ENCODE results near the gene CD58. TPM values are rescaled to one million over a fixed set of nuclear protein-coding genes. Genes with fewer than 3 reads are reported as not detected.
A peak's percentile ranks its signal among the peaks of the same experiment; 100 is the strongest.

The CD58 gene
- total RNA-seq, 1 donor from 2014 or later, result 31.0 TPM

DNA sequence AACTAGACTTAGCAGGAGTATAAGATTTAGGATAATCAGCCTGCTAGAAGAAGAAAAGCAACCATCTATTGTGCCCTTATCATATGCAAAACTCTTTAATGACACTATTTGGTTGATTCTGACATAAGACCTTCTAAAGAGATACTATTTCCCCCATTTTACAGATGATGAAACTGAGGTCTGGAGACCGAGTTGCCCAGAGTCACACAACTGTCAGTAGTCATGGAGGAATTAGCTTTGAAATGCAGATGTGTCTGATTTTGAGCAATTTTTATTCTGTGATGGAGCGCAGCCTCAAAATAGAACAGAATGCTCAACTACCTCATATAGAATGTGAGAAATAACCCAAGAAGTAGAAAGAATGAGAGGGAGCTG lies 69.0 kb downstream of the CD58 start:
- peaks cover 8% of the 10 kb centered on the region for H3K36me3 Mint-ChIP-seq (ENCODE audit: low read depth)
- no peak for DNase-seq
- intact Hi-C loops (cut with micrococcal nuclease), result loop anchor here (5.0 to 10.0 kb wide), 5 partner anchors 85 to 1103 kb away; partner anchors contain the start of genes TENT5C and VANGL1
- H3K27ac Mint-ChIP-seq, result no peak overlapping the region
- no peaks in the 10 kb centered on the region for H3K9me3 Mint-ChIP-seq
- H3K4me3 Mint-ChIP-seq, result no peak overlapping the region
- H3K4me1 Mint-ChIP-seq, result peaks cover 67% of the 10 kb centered on the region
- H3K27me3 Mint-ChIP-seq, result no peaks in the 10 kb centered on the region

DNA sequence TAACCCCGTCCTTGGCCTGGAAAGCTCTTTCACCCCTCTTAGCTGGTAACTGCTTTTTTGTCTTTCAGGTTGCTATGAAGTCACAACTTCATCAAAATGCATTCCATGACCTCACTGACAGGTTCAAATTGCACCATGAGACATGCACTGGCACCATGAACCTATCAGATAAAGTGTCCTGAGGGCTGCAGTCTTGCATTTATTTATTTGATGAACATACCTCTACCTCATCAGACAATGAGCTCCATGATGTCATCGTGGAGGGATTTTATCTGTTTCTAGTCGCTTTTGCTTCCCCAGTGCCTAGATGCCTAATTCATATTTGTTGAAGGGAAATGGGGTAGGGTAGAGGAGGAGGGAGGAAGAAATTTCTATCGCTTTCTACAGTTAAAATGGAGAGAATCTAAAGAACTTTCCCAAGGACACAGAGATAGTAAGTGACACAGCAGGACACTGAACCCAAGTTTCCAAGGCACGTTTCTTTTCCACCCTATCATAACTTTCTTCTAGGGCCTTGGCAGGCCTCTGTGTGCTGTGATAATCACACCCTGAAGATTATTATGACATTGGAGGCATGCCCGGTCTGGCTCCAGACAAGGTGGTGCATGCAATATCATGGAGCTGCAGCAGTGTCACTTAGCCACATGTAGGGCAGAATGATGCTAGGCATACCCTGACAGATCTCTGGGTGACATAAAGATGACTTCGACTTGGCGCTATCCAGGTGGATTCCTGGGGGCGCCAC lies 69.5 kb downstream of the CD58 start:
- no peak overlapping the region for H3K27ac Mint-ChIP-seq
- intact Hi-C loops (cut with micrococcal nuclease), result loop anchor here (5.0 to 10.0 kb wide), 5 partner anchors 84 to 1104 kb away; partner anchors contain the start of genes TENT5C and VANGL1
- H3K27me3 Mint-ChIP-seq, result no peaks in the 10 kb centered on the region
- H3K9me3 Mint-ChIP-seq, result no peaks in the 10 kb centered on the region
- H3K36me3 Mint-ChIP-seq (ENCODE audit: low read depth), result peaks cover 11% of the 10 kb centered on the region
- no peak for DNase-seq
- no peak overlapping the region for H3K4me3 Mint-ChIP-seq
- H3K4me1 Mint-ChIP-seq, result peaks cover 66% of the 10 kb centered on the region

GRCh38 chr1:116498789-116499628 lies 71.8 kb downstream of the CD58 start:
- Mint-ChIP-seq H3K9me3 (no peaks in the 10 kb centered on the region), H3K27me3 (no peaks in the 10 kb centered on the region), H3K27ac (no peak overlapping the region), H3K36me3 (ENCODE audit: low read depth) (peaks cover 11% of the 10 kb centered on the region), H3K4me3 (no peak overlapping the region), H3K4me1 (peaks cover 47% of the 10 kb centered on the region)
- peak; percentile 88 for DNase-seq
- intact Hi-C loops (cut with micrococcal nuclease), result loop anchor here (1.0 to 5.0 kb wide), 2 partner anchors 360 to 692 kb away; no protein-coding TSS in a partner anchor

DNA sequence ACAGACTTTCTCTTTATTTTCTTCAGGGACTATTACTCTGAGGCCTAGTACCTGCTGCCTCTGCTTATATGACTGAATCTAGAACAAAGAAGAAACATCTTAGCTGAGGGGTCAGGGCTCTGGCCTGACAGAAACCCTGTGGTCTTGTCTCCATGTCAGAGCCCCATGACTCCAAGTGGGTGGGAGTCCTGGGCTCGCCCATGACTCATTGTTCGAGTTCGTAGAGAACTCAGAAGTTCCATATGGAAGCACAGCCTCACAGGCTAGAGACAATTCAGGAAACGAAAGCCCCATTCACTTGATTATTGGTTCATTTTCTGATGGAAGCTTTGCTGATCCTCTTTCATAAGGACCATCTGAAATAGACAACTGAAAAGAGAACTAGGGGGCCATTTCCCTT lies 73.2 kb downstream of the CD58 start:
- H3K4me3 Mint-ChIP-seq, result no peak overlapping the region
- intact Hi-C loops (cut with micrococcal nuclease), result loop anchor here (5.0 kb wide), 1 partner anchor 690 kb away; no protein-coding TSS in a partner anchor
- no peaks in the 10 kb centered on the region for H3K9me3 Mint-ChIP-seq
- H3K27ac Mint-ChIP-seq, result no peak overlapping the region
- no peak for DNase-seq
- H3K27me3 Mint-ChIP-seq, result no peaks in the 10 kb centered on the region
- H3K4me1 Mint-ChIP-seq, result peaks cover 35% of the 10 kb centered on the region
- peaks cover 7% of the 10 kb centered on the region for H3K36me3 Mint-ChIP-seq (ENCODE audit: low read depth)

DNA sequence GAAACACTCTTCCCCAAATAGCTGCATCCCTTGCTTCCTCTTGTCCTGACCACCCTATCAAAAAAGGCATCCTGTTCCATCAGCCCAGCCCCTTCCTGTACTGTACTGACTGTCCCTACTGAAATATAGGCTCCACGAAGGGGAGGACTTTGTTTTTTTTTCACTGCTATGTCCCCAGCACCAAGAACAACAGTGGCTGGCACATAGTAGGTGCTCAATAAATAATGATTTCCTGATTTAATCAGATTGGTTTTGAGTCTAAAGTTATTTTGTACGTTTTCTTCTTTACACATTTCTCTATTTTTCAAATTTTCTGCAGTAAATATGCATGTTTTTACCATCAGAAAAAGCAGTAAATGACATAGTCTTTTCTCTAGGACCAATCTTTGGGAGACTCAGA lies 73.9 kb downstream of the CD58 start:
- H3K4me1 Mint-ChIP-seq, result peaks cover 34% of the 10 kb centered on the region
- H3K36me3 Mint-ChIP-seq (ENCODE audit: low read depth), result peaks cover 7% of the 10 kb centered on the region
- no peak for DNase-seq
- H3K4me3 Mint-ChIP-seq, result no peak overlapping the region
- H3K27ac Mint-ChIP-seq, result peak overlapping the region; percentile 79
- H3K27me3 Mint-ChIP-seq, result no peaks in the 10 kb centered on the region
- no peaks in the 10 kb centered on the region for H3K9me3 Mint-ChIP-seq
- intact Hi-C loops (cut with micrococcal nuclease), result loop anchor here (5.0 kb wide), 1 partner anchor 690 kb away; no protein-coding TSS in a partner anchor

DNA sequence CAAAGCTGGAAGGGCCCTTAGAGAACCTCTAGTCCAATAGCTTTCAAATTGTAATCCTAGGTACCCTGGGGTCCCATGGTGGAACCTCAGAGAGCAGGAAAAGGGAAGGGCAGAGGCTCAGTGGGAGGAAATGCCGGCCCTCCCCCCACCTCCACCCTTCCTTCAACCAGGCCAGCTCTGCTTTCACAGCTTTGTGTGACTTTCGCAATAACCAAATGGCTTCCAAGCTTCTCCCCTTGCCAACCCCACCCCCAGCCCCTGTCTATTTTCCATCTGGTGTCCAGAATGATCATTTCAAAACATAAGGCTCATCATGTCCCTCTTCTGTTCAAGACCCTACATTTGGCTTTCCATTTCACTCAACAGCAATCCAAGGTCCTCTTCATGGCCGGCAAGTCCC lies 74.4 kb downstream of the CD58 start:
- intact Hi-C loops (cut with micrococcal nuclease), result loop anchor here (5.0 kb wide), 1 partner anchor 689 kb away; no protein-coding TSS in a partner anchor
- Mint-ChIP-seq H3K4me1 (peaks cover 33% of the 10 kb centered on the region), H3K36me3 (ENCODE audit: low read depth) (peaks cover 7% of the 10 kb centered on the region)

GRCh38 chr1:116495535-116495934 lies 75.3 kb downstream of the CD58 start:
- no peak for DNase-seq
- intact Hi-C loops (cut with micrococcal nuclease), result loop anchor here (5.0 kb wide), 1 partner anchor 688 kb away; no protein-coding TSS in a partner anchor
- Mint-ChIP-seq H3K4me3 (no peak overlapping the region), H3K27me3 (no peaks in the 10 kb centered on the region), H3K36me3 (ENCODE audit: low read depth) (peaks cover 7% of the 10 kb centered on the region), H3K9me3 (no peaks in the 10 kb centered on the region), H3K27ac (no peak overlapping the region), H3K4me1 (peaks cover 31% of the 10 kb centered on the region)

More for the DNA sequence above, 74.4 kb downstream of the CD58 start:
- no peaks in the 10 kb centered on the region for H3K27me3 Mint-ChIP-seq
- H3K27ac Mint-ChIP-seq, result peak overlapping the region; percentile 79
- H3K9me3 Mint-ChIP-seq, result no peaks in the 10 kb centered on the region
- no peak overlapping the region for H3K4me3 Mint-ChIP-seq
- DNase-seq, result no peak

GRCh38 chr1:116494745-116495144 lies 76.1 kb downstream of the CD58 start:
- H3K4me1 Mint-ChIP-seq, result peaks cover 28% of the 10 kb centered on the region
- DNase-seq, result no peak
- intact Hi-C loops (cut with micrococcal nuclease), result loop anchor here (5.0 kb wide), 1 partner anchor 687 kb away; no protein-coding TSS in a partner anchor
- H3K9me3 Mint-ChIP-seq, result no peaks in the 10 kb centered on the region
- no peak overlapping the region for H3K27ac Mint-ChIP-seq
- H3K4me3 Mint-ChIP-seq, result no peak overlapping the region
- no peaks in the 10 kb centered on the region for H3K27me3 Mint-ChIP-seq
- peaks cover 7% of the 10 kb centered on the region for H3K36me3 Mint-ChIP-seq (ENCODE audit: low read depth)

- peaks cover 7% of the 10 kb centered on the region for H3K36me3 Mint-ChIP-seq (ENCODE audit: low read depth)
- no peak overlapping the region for H3K4me3 Mint-ChIP-seq
- no peaks in the 10 kb centered on the region for H3K9me3 Mint-ChIP-seq
- no peak overlapping the region for H3K27ac Mint-ChIP-seq
- no peaks in the 10 kb centered on the region for H3K27me3 Mint-ChIP-seq
- DNase-seq, result no peak
- intact Hi-C loops (cut with micrococcal nuclease), result no loop called here
- peaks cover 31% of the 10 kb centered on the region for H3K4me1 Mint-ChIP-seq
Measured at GRCh38 chr1:116494353-116494692, 76.5 kb downstream of the CD58 start.

DNA sequence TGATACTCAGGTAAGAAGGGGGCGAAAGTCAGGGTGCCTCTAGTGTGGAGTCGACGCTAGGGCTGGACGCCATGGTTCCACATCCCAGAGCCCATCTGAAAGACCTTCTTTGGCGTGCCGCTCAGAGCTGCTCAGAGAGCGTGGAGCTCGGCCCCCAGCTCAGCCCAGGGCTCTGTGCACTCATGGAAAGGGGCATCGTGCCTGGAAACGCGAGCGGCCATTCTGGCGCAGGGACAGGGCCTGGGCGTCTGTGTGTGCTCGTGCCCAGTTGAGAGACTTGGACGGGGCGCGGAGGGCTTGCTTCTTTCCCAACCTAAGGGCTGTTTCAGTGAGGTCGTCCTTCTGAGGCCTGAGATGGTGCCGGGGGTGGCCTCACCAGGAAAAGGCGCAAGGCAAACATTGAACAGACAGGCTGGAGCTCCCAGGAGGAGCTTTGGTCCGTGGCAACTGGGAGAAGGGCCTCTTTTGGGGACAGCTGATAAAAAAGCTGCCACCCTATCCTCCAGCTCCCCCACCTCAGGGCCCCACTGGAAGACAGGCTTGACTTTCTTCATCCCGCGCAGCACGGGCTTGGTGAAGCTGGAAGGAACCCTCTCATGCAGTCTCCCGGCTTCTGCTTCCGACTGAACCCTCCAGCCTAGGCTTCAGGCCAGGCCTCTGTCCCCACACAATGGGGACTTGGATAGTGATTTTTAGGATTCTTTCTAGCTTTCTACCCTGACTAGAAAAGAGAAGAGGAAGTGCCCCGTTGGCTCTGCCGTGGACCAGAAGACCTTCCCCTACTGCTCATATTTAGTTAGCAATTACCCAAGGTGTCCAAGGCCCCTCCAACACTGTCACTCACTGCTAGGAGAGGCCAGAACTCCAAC lies 77.1 kb downstream of the CD58 start:
- Mint-ChIP-seq H3K9me3 (no peaks in the 10 kb centered on the region), H3K27ac (no peak overlapping the region)

GRCh38 chr1:116493036-116493435 lies 77.8 kb downstream of the CD58 start:
- no peak overlapping the region for H3K4me3 Mint-ChIP-seq
- DNase-seq, result no peak
- no peak overlapping the region for H3K27ac Mint-ChIP-seq
- intact Hi-C loops (cut with micrococcal nuclease), result no loop called here
- peaks cover 4% of the 10 kb centered on the region for H3K36me3 Mint-ChIP-seq (ENCODE audit: low read depth)
- peaks cover 29% of the 10 kb centered on the region for H3K4me1 Mint-ChIP-seq
- no peaks in the 10 kb centered on the region for H3K27me3 Mint-ChIP-seq
- no peaks in the 10 kb centered on the region for H3K9me3 Mint-ChIP-seq

More for the DNA sequence above, 77.1 kb downstream of the CD58 start:
- H3K4me3 Mint-ChIP-seq, result no peak overlapping the region
- no peaks in the 10 kb centered on the region for H3K27me3 Mint-ChIP-seq
- no peak for DNase-seq
- peaks cover 29% of the 10 kb centered on the region for H3K4me1 Mint-ChIP-seq
- intact Hi-C loops (cut with micrococcal nuclease), result no loop called here
- H3K36me3 Mint-ChIP-seq (ENCODE audit: low read depth), result peaks cover 4% of the 10 kb centered on the region

DNA sequence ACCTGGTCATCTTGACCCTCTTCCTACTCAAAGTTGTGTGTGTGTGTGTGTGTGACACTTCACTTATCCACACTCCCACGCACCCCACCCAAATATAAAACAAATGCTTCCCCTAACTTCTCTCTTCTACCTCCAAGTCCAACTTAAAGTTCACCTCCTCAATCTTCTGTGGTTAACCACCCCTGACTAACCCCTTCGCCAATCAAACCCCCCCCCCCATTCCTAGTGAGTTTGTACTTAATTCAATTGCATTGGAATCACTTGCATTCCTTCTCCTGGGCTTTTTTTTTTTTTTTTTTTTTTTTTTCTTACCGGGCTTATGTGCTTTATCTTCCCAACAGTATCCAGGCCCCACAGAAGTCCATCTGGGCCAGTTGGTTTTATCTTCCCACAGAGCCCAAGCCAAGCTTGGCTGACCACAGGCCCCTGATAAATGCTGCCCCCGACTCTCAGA lies 78.4 kb downstream of the CD58 start:
- Mint-ChIP-seq H3K27me3 (peaks cover 4% of the 10 kb centered on the region), H3K9me3 (no peaks in the 10 kb centered on the region), H3K36me3 (ENCODE audit: low read depth) (peaks cover 4% of the 10 kb centered on the region), H3K4me3 (no peak overlapping the region), H3K27ac (no peak overlapping the region), H3K4me1 (peaks cover 24% of the 10 kb centered on the region)
- DNase-seq, result no peak
- intact Hi-C loops (cut with micrococcal nuclease), result no loop called here

- intact Hi-C loops (cut with micrococcal nuclease), result no loop called here
- Mint-ChIP-seq H3K4me1 (peaks cover 18% of the 10 kb centered on the region), H3K27me3 (peaks cover 5% of the 10 kb centered on the region), H3K27ac (no peak overlapping the region), H3K9me3 (no peaks in the 10 kb centered on the region), H3K36me3 (ENCODE audit: low read depth) (peaks cover 3% of the 10 kb centered on the region), H3K4me3 (no peak overlapping the region)
- no peak for DNase-seq
Measured at GRCh38 chr1:116491700-116492357, 79.0 kb downstream of the CD58 start.
